CD4-positive, alpha-beta T cell (primary cell): ENCODE measurements around the gene GTSF1L. TPM values are rescaled to one million over a fixed set of nuclear protein-coding genes. Genes with fewer than 3 reads are reported as not detected.

Experiments
- ATAC-seq: fragments of 200-7000 bp; cut with Tn5 transposase; one replicate; pipeline ENCODE4 v1.10.0; 2022; ENCODE audit warnings: mild to moderate bottlenecking; ENCODE audit not compliant: poor library complexity
- CTCF ChIA-PET: fragments of 350-600 bp; sonication (Branson Sonifier 250); formaldehyde crosslinking; loops from one replicate; lab custom pipeline; 2021; ENCODE audit warnings: antibody characterized with exemption, inconsistent platforms; lab: Charles Lee
- POLR2A ChIA-PET: fragments of 350-600 bp; sonication (Branson Sonifier 250); formaldehyde crosslinking; loops from one replicate; lab custom pipeline; 2021; ENCODE audit warnings: antibody characterized with exemption, inconsistent platforms; lab: Charles Lee
- DNase-seq, 14 experiments: peaks; one replicate each; pipeline ENCODE4 v3.0.0-alpha.2; 2013 to 2020; ENCODE audit warnings: mixed read lengths in 2 of 14
- H3K27ac ChIP-seq, 2 donors: one replicate each; pipeline versions ENCODE4 v1.5.1 to v1.7.0; 2013; ENCODE audit warnings: low read length in 2 of 2, low read depth in 1 of 2, mild to moderate bottlenecking in 1 of 2
- H3K27me3 ChIP-seq, 2 experiments: 1 replicate in 1 of 2; 2 replicates in 1 of 2; pipeline versions ENCODE4 v1.6.1 to v1.7.0; 2013; ENCODE audit warnings: low read length in 2 of 2, control low read depth in 1 of 2, mild to moderate bottlenecking in 1 of 2, moderate library complexity in 1 of 2; ENCODE audit not compliant: insufficient read depth in 2 of 2, control insufficient read depth in 1 of 2
- H3K36me3 ChIP-seq: one replicate; pipeline ENCODE4 v1.6.1; 2013; ENCODE audit warnings: low read length, control low read depth; ENCODE audit not compliant: insufficient read depth
- H3K4me1 ChIP-seq: one replicate; pipeline ENCODE4 v1.6.1; 2013; ENCODE audit warnings: low read length, control low read depth; ENCODE audit not compliant: insufficient read depth
- H3K4me3 ChIP-seq: one replicate; pipeline ENCODE4 v1.5.1; 2013; ENCODE audit warnings: mild to moderate bottlenecking, low read length, moderate library complexity
- H3K9me3 ChIP-seq, 2 experiments: 1 replicate in 1 of 2; 2 replicates in 1 of 2; pipeline versions ENCODE4 v1.6.1 to v1.7.0; 2013; ENCODE audit warnings: low read length in 2 of 2, mild to moderate bottlenecking in 2 of 2, control low read depth in 1 of 2, moderate library complexity in 1 of 2; ENCODE audit not compliant: control insufficient read depth in 1 of 2, insufficient read depth in 1 of 2
- H3K27ac Mint-ChIP-seq: one replicate; pipeline ENCODE4 v1.8.0; 2020; ENCODE audit warnings: mixed read lengths
- H3K27me3 Mint-ChIP-seq: one replicate; pipeline ENCODE4 v1.8.0; 2021; ENCODE audit warnings: mixed read lengths
- H3K36me3 Mint-ChIP-seq: one replicate; pipeline ENCODE4 v1.8.0; 2021; ENCODE audit warnings: low read depth, mixed read lengths
- H3K4me1 Mint-ChIP-seq: one replicate; pipeline ENCODE4 v1.8.0; 2021; ENCODE audit warnings: low read depth, mixed read lengths
- H3K4me3 Mint-ChIP-seq: one replicate; pipeline ENCODE4 v1.8.0; 2020; ENCODE audit warnings: mild to moderate bottlenecking, mixed read lengths
- H3K9me3 Mint-ChIP-seq: one replicate; pipeline ENCODE4 v1.8.0; 2020; ENCODE audit warnings: mixed read lengths
- CTCF ChIP-seq: fragments of 200-600 bp; IDR thresholded peaks from one replicate; pipeline ENCODE4 v1.8.0; 2022; ENCODE audit warnings: antibody characterized with exemption, mild to moderate bottlenecking
- intact Hi-C, 2 experiments: fragments of 100-400 bp; cut with DNase I in 1 of 2; cut with micrococcal nuclease in 1 of 2; formaldehyde crosslinking; loops; one replicate each; pipeline versions ENCODE4 v1.15.1 to v1.9.0; 2023 to 2025; cut with DNase I, micrococcal nuclease
- total RNA-seq, 174 experiments: library from RNA in 2 of 174; stranded (reverse) in 2 of 174; gene quantifications; one replicate each; pipeline ENCODE4 v1.2.3 and lab custom pipeline; 2021 to 2026

The GTSF1L gene
- total RNA-seq, 2 experiments from 2014 or later: not detected

- H3K9me3 ChIP-seq: no peaks in the 10 kb centered on the region
- no peak overlapping the region for H3K27ac ChIP-seq
- ChIA-PET POLR2A (no interaction called here), CTCF (interaction anchor here (1.3 kb wide), 1 partner anchor 24 kb away, joined by 3 read pairs; no protein-coding TSS in a partner anchor)
- H3K27me3 ChIP-seq: no peaks in the 10 kb centered on the region
- Mint-ChIP-seq H3K36me3 (no peaks in the 10 kb centered on the region), H3K27ac (no peak overlapping the region), H3K4me1 (no peaks in the 10 kb centered on the region), H3K27me3 (peaks cover 16% of the 10 kb centered on the region), H3K4me3 (no peak overlapping the region), H3K9me3 (no peaks in the 10 kb centered on the region)
- no peak for TF ChIP-seq CTCF
- H3K4me3 ChIP-seq: no peak overlapping the region
- ATAC-seq (no peak), DNase-seq (no peak)
- intact Hi-C loops: no loop called here
- H3K36me3 ChIP-seq: no peaks in the 10 kb centered on the region
- H3K4me1 ChIP-seq: no peaks in the 10 kb centered on the region
Measured at GRCh38 chr20:43770342-43770741, 43.5 kb upstream of the GTSF1L start.

GRCh38 chr20:43767686-43768474 lies 41.1 kb upstream of the GTSF1L start:
- Histone ChIP-seq H3K4me3 (no peak overlapping the region), H3K9me3 (no peaks in the 10 kb centered on the region), H3K4me1 (no peaks in the 10 kb centered on the region), H3K27ac (no peak overlapping the region), H3K36me3 (no peaks in the 10 kb centered on the region), H3K27me3 (no peaks in the 10 kb centered on the region)
- POLR2A ChIA-PET: interaction anchor here (0.6 kb wide), 1 partner anchor 217 kb away, joined by 3 read pairs; no protein-coding TSS in a partner anchor
- Mint-ChIP-seq H3K4me3 (no peak overlapping the region), H3K36me3 (no peaks in the 10 kb centered on the region), H3K27me3 (peaks cover 16% of the 10 kb centered on the region), H3K27ac (no peak overlapping the region), H3K9me3 (no peaks in the 10 kb centered on the region), H3K4me1 (no peaks in the 10 kb centered on the region)
- CTCF ChIA-PET: no interaction called here
- ATAC-seq (no peak), DNase-seq (no peak)
- intact Hi-C loops: no loop called here
- no peak for TF ChIP-seq CTCF

- H3K4me1 Mint-ChIP-seq: no peaks in the 10 kb centered on the region
- intact Hi-C loops: no loop called here
- Histone ChIP-seq H3K27ac (no peak overlapping the region), H3K36me3 (no peaks in the 10 kb centered on the region), H3K4me3 (no peak overlapping the region), H3K9me3 (no peaks in the 10 kb centered on the region), H3K4me1 (no peaks in the 10 kb centered on the region), H3K27me3 (no peaks in the 10 kb centered on the region)
- DNase-seq (no peak), ATAC-seq (no peak)
- CTCF ChIA-PET: no interaction called here
- no peak for TF ChIP-seq CTCF
- POLR2A ChIA-PET: no interaction called here
- H3K36me3 Mint-ChIP-seq: no peaks in the 10 kb centered on the region
- no peak overlapping the region for H3K4me3 Mint-ChIP-seq
- H3K27me3 Mint-ChIP-seq: peaks cover 12% of the 10 kb centered on the region
- H3K27ac Mint-ChIP-seq: no peak overlapping the region
- H3K9me3 Mint-ChIP-seq: no peaks in the 10 kb centered on the region
Measured at GRCh38 chr20:43766917-43767316, 40.1 kb upstream of the GTSF1L start.
